ENCODE results near the gene NFATC3.

NFATC3 gene

DNA sequence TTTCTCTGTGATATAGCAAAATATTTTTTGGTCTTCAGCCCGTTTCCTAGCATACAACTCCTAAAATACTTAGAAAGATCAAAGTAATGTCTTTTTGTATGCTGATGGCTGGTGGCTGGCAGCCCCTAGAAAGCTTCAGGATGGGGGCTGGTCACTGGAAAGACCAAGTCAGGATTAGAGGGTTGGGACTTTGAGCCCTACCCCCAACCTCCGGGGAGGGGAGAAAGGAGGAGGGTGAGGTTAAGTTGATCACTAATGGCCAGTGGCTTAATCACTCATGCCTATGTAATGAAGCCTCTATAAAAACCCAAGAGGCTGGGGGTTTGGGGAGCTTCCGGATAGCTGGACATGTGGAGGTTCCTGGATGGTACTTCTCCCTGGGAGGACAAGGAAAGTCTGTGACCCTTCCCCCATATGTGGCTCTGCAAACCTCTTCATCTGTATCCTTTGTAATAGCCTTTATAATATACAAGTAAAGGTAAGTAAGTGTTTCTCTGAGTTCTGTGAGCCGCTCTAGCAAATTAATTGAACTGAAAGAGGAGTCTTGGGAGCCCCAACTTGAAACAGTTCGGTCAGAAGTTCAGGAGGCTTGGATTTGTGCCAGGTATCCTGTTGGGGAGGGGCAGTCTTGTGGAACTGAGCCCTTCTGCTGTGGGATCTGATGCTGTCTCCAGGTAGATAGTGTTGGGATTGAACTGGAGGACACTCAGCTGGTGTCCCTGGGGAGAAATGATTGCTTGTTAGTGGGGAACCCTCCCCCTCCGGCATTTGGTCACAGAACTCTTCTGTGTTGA, 182.6 kb downstream of the NFATC3 start:
- no peak for DNase-seq (ENCODE audit: low read depth in 2 of 2, low spot score in 1 of 2)

DNA sequence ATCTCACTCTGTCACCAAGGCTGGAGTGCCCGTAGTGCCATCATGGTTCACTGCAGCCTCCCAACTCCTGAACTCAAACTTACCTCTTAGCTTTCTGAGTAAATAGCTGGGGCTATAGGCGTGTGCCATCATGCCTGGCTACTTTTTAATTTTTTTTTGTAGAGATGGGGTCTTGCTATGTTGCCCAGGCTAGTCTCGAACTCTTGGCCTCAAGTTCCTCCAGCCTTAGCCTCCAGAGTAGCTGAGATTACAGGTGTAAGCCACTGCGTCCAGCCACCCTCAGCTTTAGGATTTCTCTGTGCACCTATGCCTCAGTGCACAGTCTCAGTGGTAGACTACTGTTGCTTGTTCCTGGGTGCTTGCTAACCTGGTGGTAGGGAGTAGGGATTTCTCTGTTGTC, 184.6 kb downstream of the NFATC3 start:
- no peak for DNase-seq (ENCODE audit: low read depth in 2 of 2, low spot score in 1 of 2)

DNA sequence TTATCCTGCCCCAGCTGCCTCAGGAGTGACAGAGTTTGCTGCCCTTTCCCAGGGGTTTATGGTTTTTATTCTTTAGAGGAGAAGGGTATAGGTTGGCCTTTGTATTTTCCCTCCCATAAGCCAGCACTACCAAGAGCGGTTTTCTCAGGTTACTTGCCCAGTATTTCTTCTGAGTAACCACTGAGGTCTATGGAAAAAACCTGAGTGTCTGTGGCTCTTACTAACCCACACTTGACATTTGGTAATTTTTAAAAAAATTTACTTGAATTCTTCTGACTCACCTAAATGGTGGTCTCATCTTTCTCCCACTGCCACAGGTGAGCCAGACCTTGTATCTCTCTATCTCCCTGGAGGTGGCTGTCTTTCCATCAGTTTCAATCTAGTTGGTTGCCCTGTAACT, 185.2 kb downstream of the NFATC3 start:
- DNase-seq (ENCODE audit: low read depth in 2 of 2, low spot score in 1 of 2) = no peak

DNA sequence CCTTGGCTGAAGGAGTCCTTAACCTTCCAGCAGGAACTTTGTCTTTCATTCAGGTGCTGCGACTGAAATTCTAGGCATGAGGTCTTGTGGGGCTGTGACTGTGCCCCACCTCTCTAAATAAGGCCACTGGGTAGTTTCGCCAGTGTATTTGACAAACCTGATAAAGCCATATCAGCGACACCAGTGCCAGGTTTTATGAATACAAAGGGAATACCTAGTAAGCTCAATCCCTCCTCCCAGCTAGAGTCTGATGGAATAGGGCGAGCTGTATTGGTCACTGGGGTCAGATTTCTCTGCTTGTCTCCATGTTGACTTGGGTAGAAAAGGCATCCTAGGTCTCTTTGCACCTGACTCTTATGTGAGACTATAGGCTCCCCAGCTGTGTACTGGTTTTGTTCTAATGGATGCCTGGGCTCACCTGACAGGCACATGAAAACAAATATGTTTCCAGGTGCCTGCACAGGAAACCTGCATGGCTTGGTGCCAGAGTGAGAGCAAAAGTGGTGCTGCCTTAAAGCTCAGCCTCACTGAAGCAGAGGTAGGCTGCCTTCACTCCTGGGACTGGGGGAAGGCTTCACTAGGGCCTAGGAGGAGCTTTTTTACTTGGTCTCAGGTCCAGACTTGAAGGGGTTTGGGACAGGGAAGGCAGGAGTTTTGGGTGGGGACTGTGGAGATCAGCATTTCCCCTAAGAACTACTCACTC, 187.5 kb downstream of the NFATC3 start:
- DNase-seq (ENCODE audit: low read depth in 2 of 2, low spot score in 1 of 2) = no peak

DNA sequence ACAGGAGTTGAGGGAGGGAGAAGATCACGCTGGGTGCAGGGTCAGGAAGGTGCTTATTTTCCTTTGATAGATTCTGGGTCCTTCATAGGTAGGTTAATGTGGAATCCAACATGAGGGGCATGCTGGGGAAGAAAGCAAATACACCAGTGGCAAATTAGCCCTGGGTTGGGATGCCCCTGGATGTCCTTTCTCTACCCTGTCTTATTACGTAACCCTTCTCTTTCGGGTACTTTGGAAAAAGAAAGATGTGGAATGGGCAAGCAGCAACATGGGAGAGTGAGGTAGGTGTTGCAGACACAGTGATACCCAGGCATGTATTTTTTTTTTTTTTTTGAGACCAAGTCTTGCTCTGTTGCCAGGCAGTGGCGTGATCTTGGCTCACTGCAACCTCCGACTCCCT, 188.3 kb downstream of the NFATC3 start:
- no peak for DNase-seq (ENCODE audit: low read depth in 2 of 2, low spot score in 1 of 2)

DNA sequence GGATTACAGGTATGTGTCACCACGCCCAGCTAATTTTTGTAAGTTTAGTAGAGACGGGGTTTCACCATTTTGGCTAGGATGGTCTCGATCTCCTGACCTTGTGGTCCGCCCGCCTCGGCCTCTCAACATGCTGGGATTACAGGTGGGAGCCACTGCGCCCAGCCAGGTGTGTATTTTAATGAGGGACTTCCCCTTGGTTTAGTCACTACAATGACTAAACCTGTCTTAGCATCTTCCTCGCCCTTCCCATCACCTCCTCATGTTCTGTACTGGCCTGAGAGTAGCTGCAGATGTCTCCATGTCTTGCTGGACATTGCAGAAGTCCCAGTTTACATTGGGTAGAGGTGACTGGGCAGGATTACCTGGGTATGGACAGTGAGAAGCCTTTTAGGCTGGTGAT, 188.7 kb downstream of the NFATC3 start:
- DNase-seq (ENCODE audit: low read depth in 2 of 2, low spot score in 1 of 2) = no peak

DNA sequence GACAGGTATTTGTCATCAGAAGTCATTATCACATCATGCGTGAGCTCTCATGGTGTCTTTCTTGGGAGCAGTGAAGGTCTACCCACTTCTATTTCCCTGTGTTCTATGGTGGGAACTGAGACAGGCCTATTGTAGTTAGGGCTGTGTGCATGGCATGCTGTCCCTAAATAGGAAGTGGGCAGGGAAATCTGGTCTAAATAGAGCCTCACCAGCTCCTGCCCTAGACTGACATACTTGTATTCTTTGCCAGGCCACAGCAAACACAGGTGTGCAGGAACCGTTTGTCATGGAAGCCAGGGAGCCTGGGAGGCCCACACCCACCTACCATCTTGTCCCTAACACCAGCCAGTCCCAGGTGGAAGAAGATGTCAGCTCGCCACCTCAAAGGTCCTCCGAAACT, 189.3 kb downstream of the NFATC3 start:
- DNase-seq (ENCODE audit: low read depth in 2 of 2, low spot score in 1 of 2) = no peak

DNA sequence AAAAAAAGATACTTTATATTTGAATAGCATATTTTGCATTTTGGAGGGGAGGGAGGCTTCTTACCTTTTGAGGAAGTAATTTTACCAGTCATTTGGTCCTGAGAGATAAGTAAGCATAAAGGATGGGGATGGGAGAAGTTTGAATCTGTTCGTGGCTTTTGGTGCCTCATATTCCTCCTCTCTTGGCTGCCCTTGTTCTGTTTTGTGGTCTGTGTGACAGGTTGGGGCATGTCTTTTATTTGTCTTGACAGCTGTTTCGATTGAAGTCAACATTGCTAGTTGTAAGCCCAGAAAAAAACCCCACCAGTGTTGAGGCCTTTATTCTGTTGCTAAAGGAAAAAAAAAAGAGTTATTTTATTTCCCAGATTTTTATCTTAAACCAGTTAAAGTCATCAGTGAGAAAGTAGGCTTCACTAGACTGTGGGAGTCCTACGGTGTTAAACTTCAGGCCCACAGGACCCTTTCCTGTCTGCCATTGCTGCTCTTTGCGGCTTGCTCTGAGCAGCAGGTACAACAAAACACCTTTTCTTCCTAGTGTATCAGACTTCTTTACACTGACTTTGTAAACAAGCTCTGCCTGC, 190.5 kb downstream of the NFATC3 start:
- DNase-seq (ENCODE audit: low read depth in 2 of 2, low spot score in 1 of 2) = no peak

DNA sequence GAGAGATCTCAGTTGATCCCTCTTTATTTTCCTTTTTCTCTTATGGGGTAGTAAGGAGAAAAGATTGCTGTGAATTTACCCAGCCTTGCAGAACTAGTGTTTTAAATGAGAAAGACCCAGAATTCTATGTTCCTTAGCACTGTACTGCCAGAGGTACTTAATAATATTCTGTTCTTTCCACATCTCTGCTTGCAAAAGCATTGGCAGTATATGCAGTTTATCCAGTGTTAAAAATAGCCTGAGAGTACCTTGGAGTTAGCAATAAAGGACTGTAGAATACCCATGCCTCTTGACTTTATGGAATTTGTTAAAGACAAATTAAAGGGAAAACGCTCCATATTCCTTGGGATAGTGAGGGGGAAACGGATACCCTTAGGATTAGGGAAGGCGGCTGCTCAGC, 191.1 kb downstream of the NFATC3 start:
- DNase-seq (ENCODE audit: low read depth in 2 of 2, low spot score in 1 of 2) = no peak
